CD4-positive, alpha-beta T cell treated with Interleukin-12 subunit alpha and Interleukin-12 subunit beta, for 1 hour (primary cell): ENCODE data around the gene ACAP1.
A peak's percentile ranks its signal among the peaks of the same experiment; 100 is the strongest.
"Not testable (repeated sequence)": the region's sequence is repeated elsewhere in the genome, so short reads cannot be mapped to it uniquely, and the experiment has no call there.

Experiments used
- DNase-seq: peaks from one replicate; pipeline ENCODE4 v3.0.0-alpha.2; 2020

Gene ACAP1

GRCh38 chr17:7329374-7329996 lies 6.8 kb upstream of the ACAP1 start:
- DNase-seq: peak; percentile 98

- peak; percentile 83 for DNase-seq
Measured at GRCh38 chr17:7329997-7330637, 6.2 kb upstream of the ACAP1 start.

GRCh38 chr17:7330638-7331015 lies 5.7 kb upstream of the ACAP1 start:
- DNase-seq: no peak

GRCh38 chr17:7332111-7332510 lies 4.2 kb upstream of the ACAP1 start:
- DNase-seq: no peak

GRCh38 chr17:7332600-7333069 lies 3.7 kb upstream of the ACAP1 start:
- peak; percentile 64 for DNase-seq

GRCh38 chr17:7334938-7335538 lies 1.3 kb upstream of the ACAP1 start:
- no peak for DNase-seq

- not testable (repeated sequence) for DNase-seq
Measured at GRCh38 chr17:7335765-7336164, 564 bp upstream of the ACAP1 start.

- DNase-seq: not testable (repeated sequence)
Measured at GRCh38 chr17:7337600-7337999, 1.3 kb downstream of the ACAP1 start.

GRCh38 chr17:7340179-7340578 lies 3.9 kb downstream of the ACAP1 start:
- DNase-seq: no peak

- DNase-seq: no peak
Measured at GRCh38 chr17:7341842-7342241, 5.5 kb downstream of the ACAP1 start.

GRCh38 chr17:7343250-7343649 lies 6.9 kb downstream of the ACAP1 start:
- no peak for DNase-seq

- no peak for DNase-seq
Measured at GRCh38 chr17:7346761-7347614, 10.7 kb downstream of the ACAP1 start.

GRCh38 chr17:7347630-7348477 lies 11.5 kb downstream of the ACAP1 start:
- no peak for DNase-seq

GRCh38 chr17:7348478-7349242 lies 12.3 kb downstream of the ACAP1 start:
- DNase-seq: no peak

- peak; percentile 85 for DNase-seq
Measured at GRCh38 chr17:7351665-7352502, 15.6 kb downstream of the ACAP1 start, which contains the start of gene KCTD11. KCTD11 (plus strand) TSS chr17:7352162.

GRCh38 chr17:7352503-7352889 lies 16.2 kb downstream of the ACAP1 start:
- peak; percentile 24 for DNase-seq

- no peak for DNase-seq
Measured at GRCh38 chr17:7352910-7353635, 16.7 kb downstream of the ACAP1 start.

- peak; percentile 34 for DNase-seq
Measured at GRCh38 chr17:7354262-7354843, 18.0 kb downstream of the ACAP1 start.

- DNase-seq: no peak
Measured at GRCh38 chr17:7355053-7355452, 18.7 kb downstream of the ACAP1 start, which contains the start of gene TMEM95. TMEM95 (plus strand) TSS chr17:7355156; CDS start chr17:7355205, 49 bp downstream.
